Liver (tissue), 9 donors: ENCODE measurements around the gene CAMK1G. TPM values are rescaled to one million over a fixed set of nuclear protein-coding genes. Genes with fewer than 3 reads are reported as not detected.

Experiments used
- DNase-seq: peaks from one replicate; pipeline ENCODE4 v3.0.0-alpha.2; 2017; ENCODE audit warnings: low spot score
- H3K27ac ChIP-seq, 2 donors: one replicate each; pipeline ENCODE4 v1.7.0; 2013; ENCODE audit warnings: inconsistent platforms in 2 of 2, low read length in 2 of 2, control low read depth in 1 of 2, low read depth in 1 of 2, mild to moderate bottlenecking in 1 of 2
- H3K27me3 ChIP-seq, 4 donors: one replicate each; pipeline versions ENCODE4 v1.6.1 to v1.7.0; 2013; ENCODE audit warnings: low read length in 3 of 4, inconsistent platforms in 1 of 4, mild to moderate bottlenecking in 1 of 4, moderate library complexity in 1 of 4; ENCODE audit not compliant: control insufficient read depth in 4 of 4, insufficient read depth in 4 of 4
- H3K36me3 ChIP-seq, 4 donors: one replicate each; pipeline versions ENCODE4 v1.6.1 to v1.7.0; 2013; ENCODE audit warnings: low read length in 3 of 4, mild to moderate bottlenecking in 3 of 4, low read depth in 1 of 4, moderate library complexity in 1 of 4; ENCODE audit not compliant: control insufficient read depth in 4 of 4, insufficient read depth in 3 of 4
- H3K4me1 ChIP-seq, 4 donors: one replicate each; pipeline versions ENCODE4 v1.6.1 to v1.7.0; 2013; ENCODE audit warnings: low read length in 3 of 4, mild to moderate bottlenecking in 3 of 4, moderate library complexity in 1 of 4; ENCODE audit not compliant: control insufficient read depth in 4 of 4, insufficient read depth in 4 of 4
- H3K4me3 ChIP-seq, 3 donors: one replicate each; pipeline versions ENCODE4 v1.6.1 to v1.7.0; 2013; ENCODE audit warnings: low read length in 3 of 3, control low read depth in 1 of 3, low read depth in 1 of 3, mild to moderate bottlenecking in 1 of 3
- H3K9ac ChIP-seq, 2 donors: one replicate each; pipeline ENCODE4 v1.7.0; 2013; ENCODE audit warnings: low read length in 2 of 2, mild to moderate bottlenecking in 2 of 2, moderate library complexity in 2 of 2, control low read depth in 1 of 2, low read depth in 1 of 2
- H3K9me3 ChIP-seq, 4 donors: one replicate each; pipeline versions ENCODE4 v1.6.1 to v1.7.0; 2013; ENCODE audit warnings: low read length in 3 of 4; ENCODE audit not compliant: control insufficient read depth in 4 of 4
- ATF3 ChIP-seq: IDR thresholded peaks from 2 replicates; pipeline ENCODE4 v1.6.1; 2016; ENCODE audit warnings: antibody characterized with exemption
- CTCF ChIP-seq: fragments of 150-350 bp; IDR thresholded peaks from 2 replicates; pipeline ENCODE4 v1.5.1; 2017; ENCODE audit warnings: improper control_type of control experiment, low read depth, low read length; ENCODE audit not compliant: missing input control
- FOXA1 ChIP-seq: IDR thresholded peaks from 2 replicates; pipeline ENCODE4 v1.6.1; 2016; ENCODE audit warnings: antibody characterized with exemption
- FOXA2 ChIP-seq: IDR thresholded peaks from 2 replicates; pipeline ENCODE4 v1.6.1; 2016; ENCODE audit warnings: antibody characterized with exemption
- HNF4A ChIP-seq, 2 donors: conservative IDR thresholded peaks; 2 replicates each; pipeline ENCODE4 v1.6.1; 2016; ENCODE audit warnings: antibody characterized with exemption in 2 of 2, mild to moderate bottlenecking in 2 of 2
- JUND ChIP-seq, 2 donors: IDR thresholded peaks; 2 replicates each; pipeline ENCODE4 v1.6.1; 2016; ENCODE audit warnings: antibody characterized with exemption in 2 of 2
- MAX ChIP-seq: IDR thresholded peaks from 2 replicates; pipeline ENCODE4 v1.6.1; 2016; ENCODE audit warnings: antibody characterized with exemption
- NR2F2 ChIP-seq: IDR thresholded peaks from 2 replicates; pipeline ENCODE4 v1.6.1; 2016; ENCODE audit warnings: antibody characterized with exemption
- RAD21 ChIP-seq, 2 donors: IDR thresholded peaks; 2 replicates each; pipeline ENCODE4 v1.6.1; 2016; ENCODE audit warnings: antibody characterized with exemption in 2 of 2, mild to moderate bottlenecking in 2 of 2
- REST ChIP-seq: IDR thresholded peaks from 2 replicates; pipeline ENCODE4 v1.6.1; 2016; ENCODE audit warnings: antibody characterized with exemption, mild to moderate bottlenecking
- RXRA ChIP-seq, 2 donors: IDR thresholded peaks; 2 replicates each; pipeline ENCODE4 v1.6.1; 2017 to 2018; ENCODE audit warnings: antibody characterized with exemption in 2 of 2, mild to moderate bottlenecking in 1 of 2
- SP1 ChIP-seq: IDR thresholded peaks from 2 replicates; pipeline ENCODE4 v1.6.1; 2018; ENCODE audit warnings: antibody characterized with exemption, mild to moderate bottlenecking
- TAF1 ChIP-seq: conservative IDR thresholded peaks from 2 replicates; pipeline ENCODE4 v1.6.1; 2016; ENCODE audit warnings: antibody characterized with exemption, mild to moderate bottlenecking
- ZBTB33 ChIP-seq: IDR thresholded peaks from 2 replicates; pipeline ENCODE4 v1.6.1; 2016; ENCODE audit warnings: antibody characterized with exemption
- WGBS: extraction: QIAGEN DNeasy Blood & Tissue Kit; methylation state at CpG from one replicate; pipeline ENCODE4 v1.1.7; 2013; 5-methylcytosine and 5-hydroxymethylcytosine counted together
- polyA plus RNA-seq, 2 donors: library from polyadenylated mRNA; stranded (reverse) in 1 of 2; unstranded in 1 of 2; fragments of 200-250 nt in 1 of 2; fragments of >200 nt in 1 of 2; fragmentation: Nextera tagmentation in 1 of 2; extraction: Ambion mirVana in 1 of 2; gene quantifications; one replicate each; pipeline versions ENCODE4 v1.2.1 to v1.2.3, GENCODE V29; 2013 to 2015
- total RNA-seq, 2 donors: library from RNA; depleted of rRNA; stranded (reverse); fragments of >200 nt; gene quantifications; one replicate each; pipeline ENCODE4 v1.2.3, GENCODE V29; 2014
- donor health status: healthy.
- donor health status: healthy.
- donor health status: healthy.
- donor health status: healthy.
- donor health status: healthy.

Gene CAMK1G
- total and polyA plus RNA-seq, 4 donors, result 0.03 to 0.25 (median 0.14) TPM; not detected in 1

- H3K27me3 ChIP-seq, result no peaks in the 10 kb centered on the region
- no peak overlapping the region for H3K4me3 ChIP-seq
- H3K9ac ChIP-seq, result no peak overlapping the region
- H3K36me3 ChIP-seq, result no peaks in the 10 kb centered on the region
- H3K27ac ChIP-seq, result no peak overlapping the region
- H3K4me1 ChIP-seq, result peaks cover 0 to 14% (median 6%) of the 10 kb centered on the region in 4 donors
- H3K9me3 ChIP-seq, result no peaks in the 10 kb centered on the region
- 85% methylated on average over 11 of the region's 11 CpGs for WGBS
- TF ChIP-seq SP1 (no peak), ZBTB33 (no peak), FOXA1 (no peak), RAD21 (IDR thresholded peaks at IDR 0.05) (no peak), FOXA2 (no peak), ATF3 (no peak), HNF4A (conservative IDR thresholded peaks at IDR 0.05) (no peak), NR2F2 (no peak), CTCF (no peak), REST (no peak), TAF1 (no peak), JUND (IDR thresholded peaks at IDR 0.05) (no peak), MAX (no peak), RXRA (IDR thresholded peaks at IDR 0.05) (no peak)
- DNase-seq, result no peak
These were observed 38.5 kb downstream of the CAMK1G start for GRCh38 chr1:209621741-209622655.
